Sigmoid colon (tissue), 4 donors: ENCODE results near the gene TNFAIP8.

Experiments used
- EP300 ChIP-seq, 4 donors: sonication (generic); formaldehyde crosslinking; IDR thresholded peaks; one replicate each; pipeline ENCODE4 v1.6.1; 2017; ENCODE audit warnings: antibody characterized with exemption in 4 of 4
- POLR2A ChIP-seq, 2 donors: fragments of 450-650 bp; IDR thresholded peaks; one replicate each; pipeline ENCODE4 v1.6.1; 2016; ENCODE audit warnings: antibody characterized with exemption in 2 of 2, mild to moderate bottlenecking in 2 of 2, moderate library complexity in 2 of 2
- POLR2AphosphoS5 ChIP-seq, 4 donors: sonication (generic); formaldehyde crosslinking; IDR thresholded peaks; one replicate each; pipeline ENCODE4 v1.6.1; 2017; ENCODE audit warnings: antibody characterized with exemption in 4 of 4
- TF ChIP-seq, protein P1 (sequence below), 4 experiments: fragments of 450-650 bp in 3 of 4; fragments of 200-600 bp in 1 of 4; IDR thresholded peaks; one replicate each; pipeline ENCODE4 v1.5.1; 2016 to 2019; ENCODE audit warnings: antibody characterized with exemption in 4 of 4, mild to moderate bottlenecking in 3 of 4, moderate library complexity in 2 of 4

DNA sequence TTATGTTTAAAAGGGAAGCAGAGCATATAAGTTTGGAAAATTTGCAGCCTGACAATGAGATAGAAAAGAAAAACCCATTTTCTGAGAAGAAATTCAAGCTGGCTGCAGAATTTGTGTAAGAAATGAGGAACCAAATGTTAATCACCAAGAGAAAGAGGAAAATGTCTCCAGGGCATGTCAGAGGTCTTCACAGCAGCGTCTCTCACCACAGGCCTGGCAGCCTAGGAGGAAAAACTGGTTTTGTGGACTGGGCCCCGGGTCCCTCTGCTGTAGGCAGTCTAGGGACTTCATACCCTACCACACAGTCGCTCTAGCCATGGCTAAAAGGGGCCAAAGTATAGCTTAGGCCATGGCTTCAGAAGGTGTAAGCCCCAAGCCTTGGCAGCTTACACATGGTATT is 64.3 kb downstream of the TNFAIP8 start:
- TF ChIP-seq, protein P1, sequence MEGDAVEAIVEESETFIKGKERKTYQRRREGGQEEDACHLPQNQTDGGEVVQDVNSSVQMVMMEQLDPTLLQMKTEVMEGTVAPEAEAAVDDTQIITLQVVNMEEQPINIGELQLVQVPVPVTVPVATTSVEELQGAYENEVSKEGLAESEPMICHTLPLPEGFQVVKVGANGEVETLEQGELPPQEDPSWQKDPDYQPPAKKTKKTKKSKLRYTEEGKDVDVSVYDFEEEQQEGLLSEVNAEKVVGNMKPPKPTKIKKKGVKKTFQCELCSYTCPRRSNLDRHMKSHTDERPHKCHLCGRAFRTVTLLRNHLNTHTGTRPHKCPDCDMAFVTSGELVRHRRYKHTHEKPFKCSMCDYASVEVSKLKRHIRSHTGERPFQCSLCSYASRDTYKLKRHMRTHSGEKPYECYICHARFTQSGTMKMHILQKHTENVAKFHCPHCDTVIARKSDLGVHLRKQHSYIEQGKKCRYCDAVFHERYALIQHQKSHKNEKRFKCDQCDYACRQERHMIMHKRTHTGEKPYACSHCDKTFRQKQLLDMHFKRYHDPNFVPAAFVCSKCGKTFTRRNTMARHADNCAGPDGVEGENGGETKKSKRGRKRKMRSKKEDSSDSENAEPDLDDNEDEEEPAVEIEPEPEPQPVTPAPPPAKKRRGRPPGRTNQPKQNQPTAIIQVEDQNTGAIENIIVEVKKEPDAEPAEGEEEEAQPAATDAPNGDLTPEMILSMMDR (IDR thresholded peaks at IDR 0.05), result no peak
- no peak for TF ChIP-seq POLR2A (IDR thresholded peaks at IDR 0.05)
- TF ChIP-seq EP300 (IDR thresholded peaks at IDR 0.05), result no peak
- no peak for TF ChIP-seq POLR2AphosphoS5 (IDR thresholded peaks at IDR 0.05)
